ENCODE results near the gene USP5.
"Not testable (repeated sequence)": the region's sequence is repeated elsewhere in the genome, so short reads cannot be mapped to it uniquely, and the experiment has no call there.

DNA sequence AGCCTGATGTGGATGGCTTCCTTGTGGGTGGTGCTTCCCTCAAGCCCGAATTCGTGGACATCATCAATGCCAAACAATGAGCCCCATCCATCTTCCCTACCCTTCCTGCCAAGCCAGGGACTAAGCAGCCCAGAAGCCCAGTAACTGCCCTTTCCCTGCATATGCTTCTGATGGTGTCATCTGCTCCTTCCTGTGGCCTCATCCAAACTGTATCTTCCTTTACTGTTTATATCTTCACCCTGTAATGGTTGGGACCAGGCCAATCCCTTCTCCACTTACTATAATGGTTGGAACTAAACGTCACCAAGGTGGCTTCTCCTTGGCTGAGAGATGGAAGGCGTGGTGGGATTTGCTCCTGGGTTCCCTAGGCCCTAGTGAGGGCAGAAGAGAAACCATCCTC, 18.4 kb downstream of the USP5 start:
- TF ChIP-seq, protein P1, sequence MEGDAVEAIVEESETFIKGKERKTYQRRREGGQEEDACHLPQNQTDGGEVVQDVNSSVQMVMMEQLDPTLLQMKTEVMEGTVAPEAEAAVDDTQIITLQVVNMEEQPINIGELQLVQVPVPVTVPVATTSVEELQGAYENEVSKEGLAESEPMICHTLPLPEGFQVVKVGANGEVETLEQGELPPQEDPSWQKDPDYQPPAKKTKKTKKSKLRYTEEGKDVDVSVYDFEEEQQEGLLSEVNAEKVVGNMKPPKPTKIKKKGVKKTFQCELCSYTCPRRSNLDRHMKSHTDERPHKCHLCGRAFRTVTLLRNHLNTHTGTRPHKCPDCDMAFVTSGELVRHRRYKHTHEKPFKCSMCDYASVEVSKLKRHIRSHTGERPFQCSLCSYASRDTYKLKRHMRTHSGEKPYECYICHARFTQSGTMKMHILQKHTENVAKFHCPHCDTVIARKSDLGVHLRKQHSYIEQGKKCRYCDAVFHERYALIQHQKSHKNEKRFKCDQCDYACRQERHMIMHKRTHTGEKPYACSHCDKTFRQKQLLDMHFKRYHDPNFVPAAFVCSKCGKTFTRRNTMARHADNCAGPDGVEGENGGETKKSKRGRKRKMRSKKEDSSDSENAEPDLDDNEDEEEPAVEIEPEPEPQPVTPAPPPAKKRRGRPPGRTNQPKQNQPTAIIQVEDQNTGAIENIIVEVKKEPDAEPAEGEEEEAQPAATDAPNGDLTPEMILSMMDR (IDR thresholded peaks at IDR 0.05): not testable (repeated sequence)
- TF ChIP-seq POLR2A (IDR thresholded peaks at IDR 0.05): not testable (repeated sequence)

Data from Peyer's patch (tissue), 4 donors.